Calu3 (cell line): ENCODE results near the gene LRBA. TPM values are rescaled to one million over a fixed set of nuclear protein-coding genes. Genes with fewer than 3 reads are reported as not detected.

Experiments
- BruUV-seq: library from RNA; stranded (reverse); fragments of 400-500 nt; replicated peaks from 2 replicates; lab custom pipeline; 2021; lab: Mats Ljungman, UMichigan
- CTCF ChIA-PET: fragments of 300-600 bp; sonication (Branson Sonifier 250); formaldehyde crosslinking; loops from one replicate; lab custom pipeline; 2022; ENCODE audit warnings: antibody characterized with exemption; lab: Charles Lee
- DNase-seq: peaks from one replicate; pipeline ENCODE4 v3.0.0; 2022
- H3K27ac Mint-ChIP-seq: one replicate; pipeline ENCODE4 v1.8.0; 2022; ENCODE audit warnings: mixed read lengths; ENCODE audit not compliant: unreplicated experiment
- H3K27me3 Mint-ChIP-seq: one replicate; pipeline ENCODE4 v1.8.0; 2022; ENCODE audit warnings: mixed read lengths; ENCODE audit not compliant: unreplicated experiment
- H3K36me3 Mint-ChIP-seq: one replicate; pipeline ENCODE4 v1.8.0; 2022; ENCODE audit warnings: mild to moderate bottlenecking, moderate library complexity, mixed read lengths; ENCODE audit not compliant: insufficient read depth, unreplicated experiment
- H3K4me1 Mint-ChIP-seq: one replicate; pipeline ENCODE4 v1.8.0; 2022; ENCODE audit warnings: mild to moderate bottlenecking, low read depth, mixed read lengths; ENCODE audit not compliant: unreplicated experiment
- H3K4me3 Mint-ChIP-seq: one replicate; pipeline ENCODE4 v1.8.0; 2022; ENCODE audit warnings: mild to moderate bottlenecking, low read depth, moderate library complexity, mixed read lengths; ENCODE audit not compliant: unreplicated experiment
- H3K9me3 Mint-ChIP-seq: one replicate; pipeline ENCODE4 v1.8.0; 2022; ENCODE audit warnings: low read depth, mixed read lengths; ENCODE audit not compliant: unreplicated experiment
- intact Hi-C: fragments of 100-400 bp; cut with micrococcal nuclease; formaldehyde crosslinking; loops from one replicate; pipeline ENCODE4 v1.10.0; 2022; ENCODE audit not compliant: unreplicated experiment
- total RNA-seq: library from RNA; stranded (reverse); gene quantifications from 2 replicates; pipeline ENCODE4 v1.2.3, GENCODE V29; 2022
- TF ChIP-seq, protein P1 (sequence below): fragments of 200-600 bp; IDR thresholded peaks from one replicate; pipeline ENCODE4 v1.8.0; 2022; ENCODE audit warnings: antibody characterized with exemption; ENCODE audit not compliant: unreplicated experiment

The LRBA gene
- total RNA-seq, 1 experiment from 2014 or later, result 49.0 TPM

DNA sequence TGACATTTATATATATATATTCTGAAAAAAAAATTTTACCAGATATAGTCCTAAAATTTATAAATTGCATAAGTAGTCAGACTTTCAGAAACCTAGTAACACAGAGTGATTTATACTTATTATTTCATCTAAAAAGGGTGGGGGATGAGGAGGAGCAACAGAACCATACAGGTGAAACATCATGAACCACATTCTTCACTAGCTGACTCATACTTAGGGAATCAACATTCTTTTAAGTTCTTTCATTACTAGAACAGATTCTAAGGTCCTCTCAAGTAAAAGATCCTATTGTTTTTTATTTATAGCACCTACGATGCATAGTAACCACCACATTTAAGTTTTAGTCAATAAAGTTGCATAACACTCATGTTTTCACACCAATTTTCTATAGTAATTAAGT, 166.1 kb downstream of the LRBA start:
- TF ChIP-seq, protein P1, sequence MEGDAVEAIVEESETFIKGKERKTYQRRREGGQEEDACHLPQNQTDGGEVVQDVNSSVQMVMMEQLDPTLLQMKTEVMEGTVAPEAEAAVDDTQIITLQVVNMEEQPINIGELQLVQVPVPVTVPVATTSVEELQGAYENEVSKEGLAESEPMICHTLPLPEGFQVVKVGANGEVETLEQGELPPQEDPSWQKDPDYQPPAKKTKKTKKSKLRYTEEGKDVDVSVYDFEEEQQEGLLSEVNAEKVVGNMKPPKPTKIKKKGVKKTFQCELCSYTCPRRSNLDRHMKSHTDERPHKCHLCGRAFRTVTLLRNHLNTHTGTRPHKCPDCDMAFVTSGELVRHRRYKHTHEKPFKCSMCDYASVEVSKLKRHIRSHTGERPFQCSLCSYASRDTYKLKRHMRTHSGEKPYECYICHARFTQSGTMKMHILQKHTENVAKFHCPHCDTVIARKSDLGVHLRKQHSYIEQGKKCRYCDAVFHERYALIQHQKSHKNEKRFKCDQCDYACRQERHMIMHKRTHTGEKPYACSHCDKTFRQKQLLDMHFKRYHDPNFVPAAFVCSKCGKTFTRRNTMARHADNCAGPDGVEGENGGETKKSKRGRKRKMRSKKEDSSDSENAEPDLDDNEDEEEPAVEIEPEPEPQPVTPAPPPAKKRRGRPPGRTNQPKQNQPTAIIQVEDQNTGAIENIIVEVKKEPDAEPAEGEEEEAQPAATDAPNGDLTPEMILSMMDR, result no peak
- intact Hi-C loops, result no loop called here
- H3K36me3 Mint-ChIP-seq, result peaks cover 7% of the 10 kb centered on the region
- peak; percentile 1 for DNase-seq
- H3K27me3 Mint-ChIP-seq, result no peaks in the 10 kb centered on the region
- H3K9me3 Mint-ChIP-seq, result no peaks in the 10 kb centered on the region
- no peak overlapping the region for H3K4me3 Mint-ChIP-seq
- H3K4me1 Mint-ChIP-seq, result peaks cover 9% of the 10 kb centered on the region
- CTCF ChIA-PET, result no interaction called here
- peak overlapping the region; percentile 63 for H3K27ac Mint-ChIP-seq
- no TSS peak for BruUV-seq

DNA sequence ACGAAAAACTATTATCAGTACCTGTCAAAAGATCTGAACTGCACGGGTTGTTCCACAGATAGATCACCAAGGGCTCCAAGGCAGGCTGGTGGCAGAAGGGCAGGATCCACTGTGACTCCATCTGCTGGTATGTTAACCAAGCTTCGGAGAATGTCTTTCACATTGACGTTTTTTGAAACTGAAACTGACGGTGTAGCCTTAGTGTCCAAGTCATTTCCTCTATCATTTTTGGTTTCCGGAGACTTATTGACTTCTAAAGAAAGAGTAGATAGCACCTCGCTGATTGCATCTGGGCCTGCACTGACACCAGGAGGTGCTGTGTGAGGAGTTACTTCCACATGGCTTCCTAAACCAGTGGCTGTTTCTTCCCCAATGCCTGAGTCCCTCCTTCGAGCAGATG, 186.9 kb downstream of the LRBA start:
- H3K27ac Mint-ChIP-seq, result no peak overlapping the region
- no peaks in the 10 kb centered on the region for H3K4me1 Mint-ChIP-seq
- H3K36me3 Mint-ChIP-seq, result peaks cover 3% of the 10 kb centered on the region
- H3K4me3 Mint-ChIP-seq, result no peak overlapping the region
- DNase-seq, result no peak
- TF ChIP-seq, protein P1, result no peak
- no peaks in the 10 kb centered on the region for H3K9me3 Mint-ChIP-seq
- no TSS peak for BruUV-seq
- H3K27me3 Mint-ChIP-seq, result no peaks in the 10 kb centered on the region
- intact Hi-C loops, result no loop called here
- CTCF ChIA-PET, result no interaction called here

DNA sequence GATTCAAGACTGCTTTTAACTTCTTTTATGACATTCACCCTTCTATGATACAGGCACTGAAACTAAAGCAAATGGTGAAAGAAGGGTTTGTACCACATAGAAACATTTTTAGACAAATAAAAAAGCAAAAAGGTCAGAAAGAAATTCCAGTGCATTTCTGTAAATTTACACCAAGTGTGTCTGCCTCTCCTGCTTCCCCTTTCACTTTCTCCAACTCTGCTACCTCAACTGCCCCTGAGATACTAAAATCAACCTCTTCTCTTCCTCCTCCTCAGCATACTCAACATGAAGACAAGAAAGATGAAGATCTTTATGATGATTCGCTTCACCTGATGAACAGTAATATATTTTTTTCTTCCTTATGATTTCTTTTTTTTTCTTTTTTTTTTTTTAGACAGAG, 187.9 kb downstream of the LRBA start:
- Mint-ChIP-seq H3K36me3 (peaks cover 3% of the 10 kb centered on the region), H3K4me3 (no peak overlapping the region), H3K27me3 (no peaks in the 10 kb centered on the region), H3K4me1 (no peaks in the 10 kb centered on the region), H3K9me3 (no peaks in the 10 kb centered on the region), H3K27ac (no peak overlapping the region)
- BruUV-seq, result no TSS peak
- intact Hi-C loops, result no loop called here
- CTCF ChIA-PET, result no interaction called here
- TF ChIP-seq, protein P1, result no peak
- no peak for DNase-seq

DNA sequence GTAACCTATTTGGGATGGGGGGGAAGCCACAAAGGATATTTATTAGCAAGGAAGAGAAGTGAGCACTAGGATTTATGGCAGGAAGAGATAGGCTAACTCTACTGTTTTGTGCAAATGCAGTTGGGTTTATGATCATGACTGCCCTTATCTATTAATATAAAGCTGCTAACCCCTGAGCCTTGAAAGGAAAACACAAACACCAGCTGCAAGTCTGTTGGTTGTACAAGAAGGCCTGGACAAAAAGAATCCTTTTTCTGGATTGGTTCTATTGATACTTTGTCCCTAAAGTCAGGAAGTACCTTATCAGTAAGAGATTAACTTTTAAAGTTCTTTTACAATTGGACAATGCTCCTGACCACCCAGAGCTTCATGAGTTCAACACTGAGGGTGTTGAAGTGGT, 188.8 kb downstream of the LRBA start:
- H3K27me3 Mint-ChIP-seq, result no peaks in the 10 kb centered on the region
- no peak overlapping the region for H3K27ac Mint-ChIP-seq
- H3K4me1 Mint-ChIP-seq, result no peaks in the 10 kb centered on the region
- no TSS peak for BruUV-seq
- intact Hi-C loops, result no loop called here
- peaks cover 3% of the 10 kb centered on the region for H3K36me3 Mint-ChIP-seq
- CTCF ChIA-PET, result no interaction called here
- TF ChIP-seq, protein P1, result no peak
- no peaks in the 10 kb centered on the region for H3K9me3 Mint-ChIP-seq
- no peak for DNase-seq
- no peak overlapping the region for H3K4me3 Mint-ChIP-seq
